ENCODE measurements around the gene C1orf115. TPM values are rescaled to one million over a fixed set of nuclear protein-coding genes. Genes with fewer than 3 reads are reported as not detected.

C1orf115 gene
- polyA plus RNA-seq, 1 experiment = 0.05 TPM

GRCh38 chr1:220701974-220702373, 11.8 kb downstream of the C1orf115 start:
- no peak overlapping the region for H3K27ac ChIP-seq (ENCODE audit: low read depth, low read length)
- no peak overlapping the region for H3K4me3 ChIP-seq (ENCODE audit: low read depth, low read length)
- TF ChIP-seq CTCF (IDR thresholded peaks at IDR 0.05; ENCODE audit: low read depth, low read length) = no peak
- H3K27me3 ChIP-seq (ENCODE audit: control insufficient read depth, insufficient read depth, low read length) = peaks cover 11% of the 10 kb centered on the region
- no peak for DNase-seq (ENCODE audit: low read depth, low spot score)
- no peaks in the 10 kb centered on the region for H3K9me3 ChIP-seq (ENCODE audit: control insufficient read depth, insufficient read depth, low read length)
- ChIA-PET POLR2A (no interaction called here), CTCF (interaction anchor here (0.6 to 2.4 kb wide), 2 partner anchors 20 to 47 kb away, joined by 9 to 10 read pairs; no protein-coding TSS in a partner anchor)

GRCh38 chr1:220702733-220703270, 12.6 kb downstream of the C1orf115 start:
- peaks cover 11% of the 10 kb centered on the region for H3K27me3 ChIP-seq (ENCODE audit: control insufficient read depth, insufficient read depth, low read length)
- no peak overlapping the region for H3K27ac ChIP-seq (ENCODE audit: low read depth, low read length)
- DNase-seq (ENCODE audit: low read depth, low spot score) = no peak
- ChIA-PET POLR2A (no interaction called here), CTCF (interaction anchor here (1.0 to 2.4 kb wide), 3 partner anchors 10 to 31 kb away, joined by 3 to 10 read pairs (median 4); no protein-coding TSS in a partner anchor)
- H3K9me3 ChIP-seq (ENCODE audit: control insufficient read depth, insufficient read depth, low read length) = no peaks in the 10 kb centered on the region
- H3K4me3 ChIP-seq (ENCODE audit: low read depth, low read length) = no peak overlapping the region
- no peak for TF ChIP-seq CTCF (IDR thresholded peaks at IDR 0.05; ENCODE audit: low read depth, low read length)

GRCh38 chr1:220703305-220703704, 13.1 kb downstream of the C1orf115 start:
- TF ChIP-seq CTCF (IDR thresholded peaks at IDR 0.05; ENCODE audit: low read depth, low read length) = no peak
- Histone ChIP-seq H3K27me3 (ENCODE audit: control insufficient read depth, insufficient read depth, low read length) (peaks cover 11% of the 10 kb centered on the region), H3K27ac (ENCODE audit: low read depth, low read length) (no peak overlapping the region), H3K9me3 (ENCODE audit: control insufficient read depth, insufficient read depth, low read length) (no peaks in the 10 kb centered on the region), H3K4me3 (ENCODE audit: low read depth, low read length) (no peak overlapping the region)
- DNase-seq (ENCODE audit: low read depth, low spot score) = no peak
- POLR2A ChIA-PET = no interaction called here
- CTCF ChIA-PET = interaction anchor here (1.0 to 2.4 kb wide), 4 partner anchors 10 to 73 kb away, joined by 3 to 10 read pairs (median 6); no protein-coding TSS in a partner anchor

GRCh38 chr1:220705782-220706181, 15.6 kb downstream of the C1orf115 start:
- POLR2A ChIA-PET = no interaction called here
- TF ChIP-seq CTCF (IDR thresholded peaks at IDR 0.05; ENCODE audit: low read depth, low read length) = no peak
- CTCF ChIA-PET = no interaction called here

GRCh38 chr1:220706480-220706879, 16.3 kb downstream of the C1orf115 start:
- ChIA-PET POLR2A (no interaction called here), CTCF (no interaction called here)
- Histone ChIP-seq H3K27ac (ENCODE audit: low read depth, low read length) (no peak overlapping the region), H3K27me3 (ENCODE audit: control insufficient read depth, insufficient read depth, low read length) (peaks cover 5% of the 10 kb centered on the region), H3K9me3 (ENCODE audit: control insufficient read depth, insufficient read depth, low read length) (no peaks in the 10 kb centered on the region), H3K4me3 (ENCODE audit: low read depth, low read length) (no peak overlapping the region)
- DNase-seq (ENCODE audit: low read depth, low spot score) = no peak
- TF ChIP-seq CTCF (IDR thresholded peaks at IDR 0.05; ENCODE audit: low read depth, low read length) = no peak

More at GRCh38 chr1:220705782-220706181, 15.6 kb downstream of the C1orf115 start:
- no peak for DNase-seq (ENCODE audit: low read depth, low spot score)
- no peaks in the 10 kb centered on the region for H3K9me3 ChIP-seq (ENCODE audit: control insufficient read depth, insufficient read depth, low read length)
- peaks cover 5% of the 10 kb centered on the region for H3K27me3 ChIP-seq (ENCODE audit: control insufficient read depth, insufficient read depth, low read length)
- H3K4me3 ChIP-seq (ENCODE audit: low read depth, low read length) = no peak overlapping the region
- no peak overlapping the region for H3K27ac ChIP-seq (ENCODE audit: low read depth, low read length)
